ENCODE measurements around the gene NRIP1. TPM values are rescaled to one million over a fixed set of nuclear protein-coding genes. Genes with fewer than 3 reads are reported as not detected.

The NRIP1 gene
- total RNA-seq, 1 experiment from 2014 or later, result 19.1 TPM

- ChIA-PET CTCF (no interaction called here), POLR2A (no interaction called here)
- intact Hi-C loops (cut with micrococcal nuclease; ENCODE audit: unreplicated experiment) (no loop called here), in situ Hi-C loops (cut with HindIII; ENCODE audit: low pct_unique_long_range_greater_than_20kb, low sequenced_read_pairs) (no loop called here)
- H3K27me3 ChIP-seq (ENCODE audit: control insufficient read depth, insufficient read depth, low read length), result no peaks in the 10 kb centered on the region
- H3K27ac ChIP-seq (ENCODE audit: low read length), result no peak overlapping the region
- DNase-seq (ENCODE audit: low read depth, low spot score), result no peak
- TF ChIP-seq REST (IDR thresholded peaks at IDR 0.05; ENCODE audit: insufficient read depth in 1 of 2, low read depth in 2 of 2, low read length in 1 of 2) (no peak), POLR2AphosphoS5 (IDR thresholded peaks at IDR 0.05; ENCODE audit: low read depth, low read length) (no peak), CTCF (IDR thresholded peaks at IDR 0.05) (no peak), TCF7L2 (IDR thresholded peaks at IDR 0.05; ENCODE audit: low read depth, low read length) (no peak), SIN3A (IDR thresholded peaks at IDR 0.05; ENCODE audit: borderline replicate concordance, insufficient read depth, low read depth, low read length) (no peak)
- H3K4me3 ChIP-seq (ENCODE audit: low read depth in 2 of 2, low read length in 2 of 2), result no peak overlapping the region
- no peaks in the 10 kb centered on the region for H3K9me3 ChIP-seq (ENCODE audit: control insufficient read depth, insufficient read depth, low read depth, low read length)
- BruUV-seq (replicated peaks), result no TSS peak
- ATAC-seq, result no peak
- H3K4me1 ChIP-seq (ENCODE audit: control insufficient read depth, insufficient read depth, low read length), result no peaks in the 10 kb centered on the region
- no peaks in the 10 kb centered on the region for H3K36me3 ChIP-seq (ENCODE audit: control insufficient read depth, insufficient read depth, low read length)
Observed at GRCh38 chr21:15029077-15029476, 35.7 kb downstream of the NRIP1 start.

- Histone ChIP-seq H3K4me1 (ENCODE audit: control insufficient read depth, insufficient read depth, low read length) (no peaks in the 10 kb centered on the region), H3K4me3 (ENCODE audit: low read depth in 2 of 2, low read length in 2 of 2) (no peak overlapping the region), H3K27me3 (ENCODE audit: control insufficient read depth, insufficient read depth, low read length) (no peaks in the 10 kb centered on the region), H3K9me3 (ENCODE audit: control insufficient read depth, insufficient read depth, low read depth, low read length) (no peaks in the 10 kb centered on the region), H3K27ac (ENCODE audit: low read length) (no peak overlapping the region), H3K36me3 (ENCODE audit: control insufficient read depth, insufficient read depth, low read length) (no peaks in the 10 kb centered on the region)
- no peak for TF ChIP-seq TCF7L2 (IDR thresholded peaks at IDR 0.05; ENCODE audit: low read depth, low read length)
- no peak for TF ChIP-seq REST (IDR thresholded peaks at IDR 0.05; ENCODE audit: insufficient read depth in 1 of 2, low read depth in 2 of 2, low read length in 1 of 2)
- no peak for TF ChIP-seq CTCF (IDR thresholded peaks at IDR 0.05)
- TF ChIP-seq POLR2AphosphoS5 (IDR thresholded peaks at IDR 0.05; ENCODE audit: low read depth, low read length), result no peak
- no peak for TF ChIP-seq SIN3A (IDR thresholded peaks at IDR 0.05; ENCODE audit: borderline replicate concordance, insufficient read depth, low read depth, low read length)
- ChIA-PET CTCF (no interaction called here), POLR2A (no interaction called here)
- no TSS peak for BruUV-seq (replicated peaks)
- DNase-seq (ENCODE audit: low read depth, low spot score) (no peak), ATAC-seq (no peak)
- in situ Hi-C loops (cut with HindIII; ENCODE audit: low pct_unique_long_range_greater_than_20kb, low sequenced_read_pairs) (no loop called here), intact Hi-C loops (cut with micrococcal nuclease; ENCODE audit: unreplicated experiment) (no loop called here)
Observed at GRCh38 chr21:15028186-15028585, 36.6 kb downstream of the NRIP1 start.
